Esophagus muscularis mucosa (tissue), 4 donors: ENCODE results near the gene KLHL3. TPM values are rescaled to one million over a fixed set of nuclear protein-coding genes. Genes with fewer than 3 reads are reported as not detected.

Source experiments
- DNase-seq: peaks from one replicate; pipeline ENCODE4 v3.0.0-alpha.2; 2017; ENCODE audit errors: extremely low spot score
- H3K27ac ChIP-seq, 4 donors: fragments of 200-600 bp; sonication (generic); replicated peaks in 1 of 4; 1 replicate in 3 of 4; 2 replicates in 1 of 4; pipeline ENCODE4 v1.5.1; 2016 to 2019; ENCODE audit warnings: mild to moderate bottlenecking in 1 of 4
- H3K27me3 ChIP-seq, 4 donors: fragments of 200-600 bp; sonication (generic); one replicate each; pipeline versions ENCODE4 v1.5.1 to v1.6.0; 2016 to 2019
- H3K36me3 ChIP-seq, 4 donors: fragments of 200-600 bp; sonication (generic); one replicate each; pipeline ENCODE4 v1.5.1; 2016 to 2019
- H3K4me1 ChIP-seq, 4 donors: fragments of 200-600 bp; sonication (generic); one replicate each; pipeline ENCODE4 v1.5.1; 2016 to 2019
- H3K4me3 ChIP-seq, 4 donors: fragments of 200-600 bp; sonication (generic); 1 replicate in 2 of 4; 2 replicates in 2 of 4; pipeline ENCODE4 v1.5.1; 2016 to 2019; ENCODE audit warnings: mild to moderate bottlenecking in 4 of 4, moderate library complexity in 1 of 4
- H3K9me3 ChIP-seq, 4 donors: fragments of 200-600 bp; sonication (generic); 1 replicate in 3 of 4; 2 replicates in 1 of 4; pipeline ENCODE4 v1.5.1; 2016 to 2019
- EP300 ChIP-seq: sonication (generic); formaldehyde crosslinking; IDR thresholded peaks from one replicate; pipeline ENCODE4 v1.6.1; 2017; ENCODE audit warnings: antibody characterized with exemption
- POLR2A ChIP-seq: fragments of 450-650 bp; IDR thresholded peaks from one replicate; pipeline ENCODE4 v1.6.1; 2017; ENCODE audit warnings: antibody characterized with exemption, moderate library complexity, mild to moderate bottlenecking, low read depth
- POLR2AphosphoS5 ChIP-seq, 2 donors: sonication (generic); formaldehyde crosslinking; IDR thresholded peaks; one replicate each; pipeline ENCODE4 v1.6.1; 2017; ENCODE audit warnings: antibody characterized with exemption in 2 of 2
- WGBS: methylation state at CpG from one replicate; pipeline ENCODE4 v1.1.5; 2018; 5-methylcytosine and 5-hydroxymethylcytosine counted together
- intact Hi-C: fragments of 100-400 bp; cut with DNase I; formaldehyde crosslinking; loops from one replicate; pipeline ENCODE4 v1.15.1; 2023
- total RNA-seq, 4 donors: library from RNA; depleted of rRNA; stranded (reverse); fragments of >200 nt; gene quantifications; one replicate each; pipeline versions ENCODE4 v1.1.0 to v1.2.1, GENCODE V29; 2016
- TF ChIP-seq, protein P1 (sequence below), 3 experiments: fragments of 200-600 bp in 2 of 3; fragments of 450-650 bp in 1 of 3; sonication (generic) in 2 of 3; IDR thresholded peaks; one replicate each; pipeline ENCODE4 v1.5.1; 2017 to 2019; ENCODE audit warnings: antibody characterized with exemption in 3 of 3, mild to moderate bottlenecking in 2 of 3, moderate library complexity in 1 of 3

The KLHL3 gene
- total RNA-seq, 4 donors from 2014 or later = 3.0 to 7.8 (median 5.6) TPM

DNA sequence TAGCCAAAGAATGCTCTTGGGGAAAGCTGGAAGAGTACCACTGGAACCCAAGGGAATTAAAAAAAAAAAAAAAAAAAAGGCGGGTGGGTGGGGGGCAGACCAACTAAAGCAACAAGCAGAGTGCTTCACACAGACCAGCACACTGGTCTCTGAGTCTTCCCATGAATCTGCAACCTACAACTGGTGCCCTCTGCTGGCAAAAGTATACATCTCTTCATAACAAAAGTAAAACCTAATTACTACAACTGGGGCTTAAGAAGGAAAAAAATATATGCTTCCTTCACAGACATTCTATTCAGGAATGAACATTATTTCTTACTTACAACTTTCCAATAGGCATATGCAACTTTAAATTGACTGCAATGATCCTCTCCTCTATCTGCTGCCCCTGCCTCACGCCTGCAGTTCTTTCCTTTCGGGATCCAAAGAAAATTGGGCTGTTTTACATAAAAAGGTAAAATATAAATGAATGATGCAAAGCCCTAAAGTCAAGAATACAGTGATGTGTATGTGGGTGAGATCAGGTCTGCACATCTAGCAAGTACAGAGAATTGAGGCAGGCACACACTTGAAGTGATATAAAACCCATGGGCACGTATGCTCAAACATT is 7.2 kb upstream of the KLHL3 start:
- H3K27ac ChIP-seq = no peak overlapping the region
- WGBS = 65% methylated on average over 4 of the region's 4 CpGs
- no peaks in the 10 kb centered on the region for H3K36me3 ChIP-seq
- no peak for TF ChIP-seq POLR2AphosphoS5 (IDR thresholded peaks at IDR 0.05)
- TF ChIP-seq, protein P1, sequence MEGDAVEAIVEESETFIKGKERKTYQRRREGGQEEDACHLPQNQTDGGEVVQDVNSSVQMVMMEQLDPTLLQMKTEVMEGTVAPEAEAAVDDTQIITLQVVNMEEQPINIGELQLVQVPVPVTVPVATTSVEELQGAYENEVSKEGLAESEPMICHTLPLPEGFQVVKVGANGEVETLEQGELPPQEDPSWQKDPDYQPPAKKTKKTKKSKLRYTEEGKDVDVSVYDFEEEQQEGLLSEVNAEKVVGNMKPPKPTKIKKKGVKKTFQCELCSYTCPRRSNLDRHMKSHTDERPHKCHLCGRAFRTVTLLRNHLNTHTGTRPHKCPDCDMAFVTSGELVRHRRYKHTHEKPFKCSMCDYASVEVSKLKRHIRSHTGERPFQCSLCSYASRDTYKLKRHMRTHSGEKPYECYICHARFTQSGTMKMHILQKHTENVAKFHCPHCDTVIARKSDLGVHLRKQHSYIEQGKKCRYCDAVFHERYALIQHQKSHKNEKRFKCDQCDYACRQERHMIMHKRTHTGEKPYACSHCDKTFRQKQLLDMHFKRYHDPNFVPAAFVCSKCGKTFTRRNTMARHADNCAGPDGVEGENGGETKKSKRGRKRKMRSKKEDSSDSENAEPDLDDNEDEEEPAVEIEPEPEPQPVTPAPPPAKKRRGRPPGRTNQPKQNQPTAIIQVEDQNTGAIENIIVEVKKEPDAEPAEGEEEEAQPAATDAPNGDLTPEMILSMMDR (IDR thresholded peaks at IDR 0.05) = peak; percentile 58 to 68 (median 60)
- peaks cover 0 to 17% (median under 1%) of the 10 kb centered on the region in 4 donors for H3K4me1 ChIP-seq
- DNase-seq = no peak
- intact Hi-C loops = loop anchor here (1.0 to 2.0 kb wide), 2 partner anchors 83 to 112 kb away; no protein-coding TSS in a partner anchor
- no peak overlapping the region for H3K4me3 ChIP-seq
- no peaks in the 10 kb centered on the region for H3K27me3 ChIP-seq
- no peaks in the 10 kb centered on the region for H3K9me3 ChIP-seq

DNA sequence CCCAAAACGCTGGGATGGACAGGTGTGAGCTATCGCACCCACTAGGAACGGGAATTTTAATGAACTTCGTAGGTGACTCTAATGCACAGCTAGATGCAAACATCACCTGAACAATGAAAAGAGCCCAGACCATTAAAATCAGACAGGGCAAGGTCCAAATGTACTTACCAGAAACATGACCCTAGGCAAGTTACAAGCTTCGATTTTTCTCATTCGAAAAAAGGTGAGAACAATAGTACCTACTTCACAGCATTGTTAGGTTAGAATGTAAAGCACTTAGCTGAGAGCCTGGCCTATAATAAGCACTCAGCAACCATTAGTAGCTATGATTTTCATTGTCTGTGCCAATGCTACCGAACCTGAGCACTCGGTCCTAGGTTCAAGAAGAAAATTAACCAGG is 5.8 kb upstream of the KLHL3 start:
- intact Hi-C loops = loop anchor here (2.0 kb wide), 1 partner anchor 111 kb away; no protein-coding TSS in a partner anchor

GRCh38 chr5:137739737-137740136 is 3.8 kb upstream of the KLHL3 start:
- intact Hi-C loops = no loop called here
- Histone ChIP-seq H3K27ac (no peak overlapping the region), H3K4me1 (peaks cover 24 to 40% (median 30%) of the 10 kb centered on the region in 4 donors), H3K4me3 (no peak overlapping the region), H3K9me3 (no peaks in the 10 kb centered on the region), H3K27me3 (no peaks in the 10 kb centered on the region), H3K36me3 (no peaks in the 10 kb centered on the region)
- DNase-seq = no peak
- no peak for TF ChIP-seq POLR2AphosphoS5 (IDR thresholded peaks at IDR 0.05)
- TF ChIP-seq EP300 = no peak
- TF ChIP-seq, protein P1 (IDR thresholded peaks at IDR 0.05) = no peak
- no peak for TF ChIP-seq POLR2A
- WGBS = 80% methylated on average over 4 of the region's 4 CpGs

More for the DNA sequence above, 5.8 kb upstream of the KLHL3 start:
- Histone ChIP-seq H3K4me3 (no peak overlapping the region), H3K36me3 (no peaks in the 10 kb centered on the region), H3K27me3 (no peaks in the 10 kb centered on the region), H3K4me1 (peaks cover 4 to 24% (median 10%) of the 10 kb centered on the region in 4 donors), H3K9me3 (no peaks in the 10 kb centered on the region), H3K27ac (no peak overlapping the region)
- 83% methylated on average over 8 of the region's 8 CpGs for WGBS
- no peak for DNase-seq
- no peak for TF ChIP-seq POLR2A
- no peak for TF ChIP-seq POLR2AphosphoS5 (IDR thresholded peaks at IDR 0.05)

- no peak overlapping the region for H3K4me3 ChIP-seq
- H3K27ac ChIP-seq = no peak overlapping the region
- H3K9me3 ChIP-seq = no peaks in the 10 kb centered on the region
- H3K4me1 ChIP-seq = peaks cover 28 to 47% (median 35%) of the 10 kb centered on the region in 4 donors
- intact Hi-C loops = no loop called here
- no peak for DNase-seq
- no peaks in the 10 kb centered on the region for H3K36me3 ChIP-seq
- TF ChIP-seq EP300 (no peak), POLR2AphosphoS5 (IDR thresholded peaks at IDR 0.05) (no peak), POLR2A (no peak)
- TF ChIP-seq, protein P1 (IDR thresholded peaks at IDR 0.05) = no peak
- H3K27me3 ChIP-seq = no peaks in the 10 kb centered on the region
- 87% methylated on average over 3 of the region's 3 CpGs for WGBS
Observed at GRCh38 chr5:137738947-137739346, 3.1 kb upstream of the KLHL3 start.

- Histone ChIP-seq H3K36me3 (no peaks in the 10 kb centered on the region), H3K27me3 (no peaks in the 10 kb centered on the region), H3K4me3 (no peak overlapping the region), H3K27ac (peak overlapping the region in 2 of 4 donors; percentile 47 to 70), H3K9me3 (no peaks in the 10 kb centered on the region), H3K4me1 (peaks cover 28 to 46% (median 35%) of the 10 kb centered on the region in 4 donors)
- 58% methylated on average over 5 of the region's 5 CpGs for WGBS
- DNase-seq = no peak
- intact Hi-C loops = no loop called here
- TF ChIP-seq POLR2AphosphoS5 (IDR thresholded peaks at IDR 0.05) (no peak), POLR2A (no peak), EP300 (no peak)
- TF ChIP-seq, protein P1 (IDR thresholded peaks at IDR 0.05) = no peak
Observed at GRCh38 chr5:137737349-137738131, 1.7 kb upstream of the KLHL3 start.
